Uterus (tissue), 4 donors: ENCODE results near the gene GHRH. TPM values are rescaled to one million over a fixed set of nuclear protein-coding genes. Genes with fewer than 3 reads are reported as not detected.

Experiments
- DNase-seq, 2 donors: peaks; one replicate each; pipeline ENCODE4 v3.0.0-alpha.2; 2019 to 2020
- H3K27ac ChIP-seq, 2 donors: fragments of 200-600 bp; sonication (generic); 1 replicate in 1 of 2; 2 replicates in 1 of 2; pipeline ENCODE4 v1.5.1; 2016 to 2018
- H3K27me3 ChIP-seq, 2 donors: fragments of 200-600 bp; sonication (generic); one replicate each; pipeline ENCODE4 v1.5.1; 2018 to 2019; ENCODE audit warnings: control low read depth in 1 of 2
- H3K36me3 ChIP-seq, 2 donors: fragments of 200-600 bp; sonication (generic); one replicate each; pipeline ENCODE4 v1.5.1; 2019; ENCODE audit warnings: control low read depth in 1 of 2
- H3K4me1 ChIP-seq, 2 donors: fragments of 200-600 bp; sonication (generic); one replicate each; pipeline ENCODE4 v1.5.1; 2018 to 2019; ENCODE audit warnings: control low read depth in 1 of 2
- H3K4me3 ChIP-seq, 2 donors: fragments of 200-600 bp; sonication (generic); 1 replicate in 1 of 2; 2 replicates in 1 of 2; pipeline ENCODE4 v1.5.1; 2018 to 2019; ENCODE audit warnings: mild to moderate bottlenecking in 1 of 2
- H3K9me3 ChIP-seq, 2 donors: fragments of 200-600 bp; sonication (generic); one replicate each; pipeline ENCODE4 v1.5.1; 2019; ENCODE audit warnings: control low read depth in 1 of 2
- POLR2A ChIP-seq, 2 donors: fragments of 450-650 bp; IDR thresholded peaks; one replicate each; pipeline ENCODE4 v1.6.1; 2016; ENCODE audit warnings: antibody characterized with exemption in 2 of 2, mild to moderate bottlenecking in 1 of 2, moderate library complexity in 1 of 2
- intact Hi-C: fragments of 100-400 bp; cut with DNase I; formaldehyde crosslinking; loops from one replicate; pipeline ENCODE4 v1.15.1; 2023; ENCODE audit warnings: low total_unique reads
- total RNA-seq, 4 donors: library from RNA; depleted of rRNA in 3 of 4; stranded (reverse); fragments of >200 nt in 3 of 4; gene quantifications; one replicate each; pipeline versions ENCODE4 v1.1.0 to v1.2.4, GENCODE V29; 2014 to 2023
- TF ChIP-seq, protein P1 (sequence below), 4 experiments: fragments of 200-600 bp in 2 of 4; fragments of 450-650 bp in 2 of 4; sonication (generic) in 2 of 4; IDR thresholded peaks; one replicate each; pipeline ENCODE4 v1.5.1; 2016 to 2019; ENCODE audit warnings: antibody characterized with exemption in 4 of 4, mild to moderate bottlenecking in 2 of 4, moderate library complexity in 1 of 4
- donor health status: DM: yes; HTN: yes; CAD: no.

GHRH gene
- total RNA-seq, 4 donors from 2014 or later: not detected

DNA sequence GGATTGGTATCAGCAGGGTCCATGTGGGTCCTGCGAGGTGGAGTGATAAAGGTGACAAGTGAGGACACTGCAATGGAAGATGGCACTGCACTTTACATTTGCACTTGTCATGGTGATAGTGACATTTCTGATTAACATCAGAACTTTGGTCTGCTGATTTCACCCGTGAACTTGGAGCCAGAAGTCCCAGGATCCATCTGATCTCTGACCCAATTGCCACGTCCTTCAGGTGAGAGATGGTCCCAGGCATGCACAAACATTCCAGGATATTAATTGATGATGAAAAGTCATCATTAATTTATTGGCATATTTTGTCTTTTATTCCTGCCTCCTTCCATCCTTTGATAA lies 9.8 kb upstream of the GHRH start:
- no peak for TF ChIP-seq POLR2A (IDR thresholded peaks at IDR 0.05)
- TF ChIP-seq, protein P1, sequence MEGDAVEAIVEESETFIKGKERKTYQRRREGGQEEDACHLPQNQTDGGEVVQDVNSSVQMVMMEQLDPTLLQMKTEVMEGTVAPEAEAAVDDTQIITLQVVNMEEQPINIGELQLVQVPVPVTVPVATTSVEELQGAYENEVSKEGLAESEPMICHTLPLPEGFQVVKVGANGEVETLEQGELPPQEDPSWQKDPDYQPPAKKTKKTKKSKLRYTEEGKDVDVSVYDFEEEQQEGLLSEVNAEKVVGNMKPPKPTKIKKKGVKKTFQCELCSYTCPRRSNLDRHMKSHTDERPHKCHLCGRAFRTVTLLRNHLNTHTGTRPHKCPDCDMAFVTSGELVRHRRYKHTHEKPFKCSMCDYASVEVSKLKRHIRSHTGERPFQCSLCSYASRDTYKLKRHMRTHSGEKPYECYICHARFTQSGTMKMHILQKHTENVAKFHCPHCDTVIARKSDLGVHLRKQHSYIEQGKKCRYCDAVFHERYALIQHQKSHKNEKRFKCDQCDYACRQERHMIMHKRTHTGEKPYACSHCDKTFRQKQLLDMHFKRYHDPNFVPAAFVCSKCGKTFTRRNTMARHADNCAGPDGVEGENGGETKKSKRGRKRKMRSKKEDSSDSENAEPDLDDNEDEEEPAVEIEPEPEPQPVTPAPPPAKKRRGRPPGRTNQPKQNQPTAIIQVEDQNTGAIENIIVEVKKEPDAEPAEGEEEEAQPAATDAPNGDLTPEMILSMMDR (IDR thresholded peaks at IDR 0.05): no peak
- intact Hi-C loops: loop anchor here (5.0 kb wide), 1 partner anchor 256 kb away; the partner anchor contains the start of gene BLCAP
- no peaks in the 10 kb centered on the region for H3K9me3 ChIP-seq
- no peak overlapping the region for H3K27ac ChIP-seq
- no peak for DNase-seq
- H3K36me3 ChIP-seq: no peaks in the 10 kb centered on the region
- H3K27me3 ChIP-seq: no peaks in the 10 kb centered on the region
- no peak overlapping the region for H3K4me3 ChIP-seq
- no peaks in the 10 kb centered on the region for H3K4me1 ChIP-seq

DNA sequence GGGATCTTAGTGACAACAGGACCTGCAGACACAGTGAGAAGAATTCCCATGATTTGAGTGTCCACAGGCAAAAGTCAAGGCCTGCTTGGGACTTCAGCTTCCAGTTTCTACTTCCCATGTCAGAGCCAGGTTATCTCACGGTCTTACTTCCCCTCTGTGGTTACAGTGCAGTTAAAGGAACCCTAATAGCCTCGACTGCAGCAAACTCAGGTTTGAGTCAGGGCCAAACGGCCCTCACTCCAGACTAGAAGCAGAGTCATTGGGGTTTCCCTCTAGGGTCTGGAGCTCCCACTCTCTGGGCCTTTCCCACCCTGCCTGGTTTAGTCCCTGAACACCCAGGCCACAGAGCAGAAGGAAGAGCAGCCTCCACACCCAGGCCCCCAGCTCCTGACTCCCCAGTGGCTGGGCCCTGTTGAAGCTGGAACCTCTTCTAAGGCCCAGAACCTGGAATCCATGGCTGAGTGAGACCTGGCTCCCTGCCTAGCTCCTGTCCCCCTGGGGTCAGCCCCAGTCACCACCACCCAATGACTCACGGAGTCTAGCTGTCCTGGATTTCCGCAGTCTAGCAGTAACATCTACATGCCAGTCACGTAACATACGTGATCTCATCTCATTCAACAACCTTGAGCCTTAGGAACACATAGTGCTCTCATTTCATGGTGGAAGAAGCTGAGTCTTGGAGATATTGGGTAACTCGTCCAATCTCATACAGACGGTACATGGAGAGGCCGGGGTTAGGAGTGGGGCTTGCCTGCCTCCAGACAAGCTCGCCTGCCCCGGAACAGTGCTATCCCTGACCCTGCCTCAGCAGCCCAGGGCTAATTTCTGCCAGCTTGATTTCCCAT lies 9.2 kb upstream of the GHRH start:
- no peak for TF ChIP-seq POLR2A (IDR thresholded peaks at IDR 0.05)
- TF ChIP-seq, protein P1 (IDR thresholded peaks at IDR 0.05): no peak
- no peak overlapping the region for H3K27ac ChIP-seq
- H3K4me1 ChIP-seq: no peaks in the 10 kb centered on the region
- H3K4me3 ChIP-seq: no peak overlapping the region
- no peak for DNase-seq
- no peaks in the 10 kb centered on the region for H3K9me3 ChIP-seq
- no peaks in the 10 kb centered on the region for H3K36me3 ChIP-seq
- intact Hi-C loops: loop anchor here (5.0 kb wide), 1 partner anchor 257 kb away; the partner anchor contains the start of gene BLCAP
- H3K27me3 ChIP-seq: no peaks in the 10 kb centered on the region

DNA sequence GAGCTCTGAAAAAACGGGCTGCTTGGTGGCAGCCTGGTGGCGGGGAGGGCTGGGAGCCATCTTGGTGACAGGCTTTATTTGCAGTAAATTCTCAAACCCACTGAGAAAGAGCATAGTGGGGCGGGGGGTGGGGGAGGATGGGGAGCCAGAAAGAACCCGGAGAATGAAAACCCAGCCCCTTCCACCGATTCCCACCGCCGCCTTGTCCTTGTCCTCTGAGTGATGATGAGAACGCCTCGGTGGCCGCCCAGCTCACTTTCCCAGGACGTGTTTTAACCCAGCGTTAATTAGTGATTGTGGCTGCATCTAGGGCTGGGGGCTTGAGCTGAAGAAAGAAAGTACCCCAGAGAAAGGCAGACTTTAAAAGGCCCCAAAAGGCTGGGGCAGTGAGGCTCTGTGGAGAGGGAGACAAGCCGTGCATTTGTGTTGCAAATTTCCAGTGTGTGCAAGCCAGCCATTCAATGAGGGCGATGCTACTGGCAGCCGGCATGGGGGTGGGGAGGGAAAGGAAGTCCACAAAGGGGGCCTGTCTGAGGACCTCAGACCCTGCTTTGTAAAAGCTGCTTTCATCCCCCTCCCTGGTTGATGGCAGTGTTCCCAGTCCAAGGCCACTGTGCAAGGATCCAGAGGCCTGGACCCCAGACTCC lies 6.2 kb upstream of the GHRH start:
- no peak for DNase-seq
- Histone ChIP-seq H3K4me3 (no peak overlapping the region), H3K4me1 (no peaks in the 10 kb centered on the region), H3K27ac (no peak overlapping the region), H3K9me3 (no peaks in the 10 kb centered on the region), H3K36me3 (no peaks in the 10 kb centered on the region), H3K27me3 (no peaks in the 10 kb centered on the region)
- intact Hi-C loops: no loop called here
- TF ChIP-seq, protein P1 (IDR thresholded peaks at IDR 0.05): no peak
- TF ChIP-seq POLR2A (IDR thresholded peaks at IDR 0.05): no peak

DNA sequence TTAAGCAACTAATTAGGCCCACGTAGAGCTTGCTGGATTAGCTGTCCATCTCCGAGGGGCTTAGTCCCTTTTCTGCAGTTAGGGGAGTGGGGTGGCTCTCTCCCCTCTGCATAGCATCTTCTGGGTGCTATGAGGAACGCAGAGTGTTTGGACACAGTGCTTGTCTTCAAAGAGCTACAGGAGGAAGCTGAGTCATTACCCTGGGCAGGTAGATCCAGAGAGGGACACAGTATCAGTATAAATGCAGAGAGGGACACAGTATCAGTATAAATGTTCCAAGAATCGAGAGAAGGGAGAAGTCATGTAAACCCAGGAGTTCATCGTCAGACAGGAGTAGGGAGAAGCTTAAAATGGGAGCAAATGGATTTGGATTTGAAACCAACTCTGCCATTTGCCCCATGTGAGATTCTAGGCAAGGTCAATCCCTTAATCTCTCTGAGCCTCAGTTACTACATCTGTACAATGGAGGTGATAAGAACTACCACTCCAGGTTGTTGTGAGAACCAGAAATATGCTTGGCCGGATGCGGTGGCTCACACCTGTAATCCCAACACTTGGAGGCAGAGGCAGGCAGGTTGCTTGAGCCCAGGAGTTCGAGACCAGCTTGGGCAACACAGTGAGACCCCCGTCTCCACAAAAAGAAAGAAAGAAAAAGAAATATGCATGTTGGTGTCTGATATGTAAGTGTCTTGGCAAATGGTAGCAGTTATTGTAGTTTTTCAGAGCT lies 5.5 kb upstream of the GHRH start:
- no peaks in the 10 kb centered on the region for H3K36me3 ChIP-seq
- H3K27ac ChIP-seq: no peak overlapping the region
- no peaks in the 10 kb centered on the region for H3K27me3 ChIP-seq
- intact Hi-C loops: no loop called here
- H3K4me3 ChIP-seq: no peak overlapping the region
- no peaks in the 10 kb centered on the region for H3K4me1 ChIP-seq
- no peak for DNase-seq
- no peaks in the 10 kb centered on the region for H3K9me3 ChIP-seq
- TF ChIP-seq, protein P1 (IDR thresholded peaks at IDR 0.05): no peak
- no peak for TF ChIP-seq POLR2A (IDR thresholded peaks at IDR 0.05)
